Measurements from ENCODE around the gene PIK3R2. TPM values are rescaled to one million over a fixed set of nuclear protein-coding genes. Genes with fewer than 3 reads are reported as not detected.
A peak's percentile ranks its signal among the peaks of the same experiment; 100 is the strongest.

Gene PIK3R2
- total and polyA plus RNA-seq, 2 of the 13 experiments (the other 11 are each of a cell fraction or from before 2014, with no cell fraction given): 18.6 to 25.3 TPM

GRCh38 chr19:18135712-18136584 is 17.0 kb upstream of the PIK3R2 start (continued):
- TF ChIP-seq RERE (CRISPR knock-in tag; IDR thresholded peaks at IDR 0.05; ENCODE audit: low read depth) (0 out of 2 replicates have a peak, but pooled peaks have one; percentile 24), CC2D1A (CRISPR knock-in tag; IDR thresholded peaks at IDR 0.05) (no peak), EEA1 (CRISPR knock-in tag; IDR thresholded peaks at IDR 0.05; ENCODE audit: borderline replicate concordance) (no peak), POLR2A (IDR thresholded peaks at IDR 0.05; ENCODE audit: insufficient read depth in 1 of 2, low read depth in 2 of 2, low read length in 2 of 2) (peak; percentile 64 to 71), ZNF264 (CRISPR knock-in tag; IDR thresholded peaks at IDR 0.05) (peak; percentile 77; the same call in 1 of the 2 replicates), IRF9 (CRISPR knock-in tag; IDR thresholded peaks at IDR 0.05; ENCODE audit: borderline replicate concordance) (0 out of 2 replicates have a peak, but pooled peaks have one; percentile 32), ZGPAT (CRISPR knock-in tag; IDR thresholded peaks at IDR 0.05) (peak; percentile 82), ZNF614 (CRISPR knock-in tag; IDR thresholded peaks at IDR 0.05; ENCODE audit: borderline replicate concordance) (peak; percentile 74; the same call in 1 of the 2 replicates), THYN1 (CRISPR knock-in tag; IDR thresholded peaks at IDR 0.05; ENCODE audit: borderline replicate concordance, low read depth) (no peak), AFF4 (CRISPR knock-in tag; IDR thresholded peaks at IDR 0.05) (no peak), FOXM1 (CRISPR knock-in tag; IDR thresholded peaks at IDR 0.05) (no peak), MXD4 (CRISPR knock-in tag; IDR thresholded peaks at IDR 0.05) (no peak), CHD4 (IDR thresholded peaks at IDR 0.05; ENCODE audit: borderline replicate concordance, low read length) (no peak), ZNF619 (CRISPR knock-in tag; IDR thresholded peaks at IDR 0.05) (no peak), ZNF660 (CRISPR knock-in tag; IDR thresholded peaks at IDR 0.05; ENCODE audit: borderline replicate concordance, low read depth) (no peak), KLF12 (CRISPR knock-in tag; IDR thresholded peaks at IDR 0.05; ENCODE audit: borderline replicate concordance) (0 out of 2 replicates have a peak, but pooled peaks have one; percentile 68), TCF7L2 (IDR thresholded peaks at IDR 0.05; ENCODE audit: low read depth, low read length) (no peak)
